ENCODE results near the gene GPR89A.

GPR89A gene

GRCh38 chr1:145719230-145720079 is 111.7 kb downstream of the GPR89A start, which contains the start of gene CD160:
Gene CD160 (plus strand): TSS chr1:145719499. CDS start chr1:145728328, 8,829 bp downstream.
- no peak for DNase-seq
